Peyer's patch (tissue), 4 donors: ENCODE data around the gene RIC3.

ENCODE experiments used
- CTCF ChIP-seq, 6 experiments: fragments of 450-650 bp in 4 of 6; fragments of 200-600 bp in 2 of 6; sonication (generic) in 1 of 6; IDR thresholded peaks; one replicate each; pipeline ENCODE4 v1.5.1; 2017 to 2019; ENCODE audit warnings: antibody characterized with exemption in 6 of 6, mild to moderate bottlenecking in 3 of 6, moderate library complexity in 1 of 6
- POLR2A ChIP-seq, 2 donors: fragments of 450-650 bp; IDR thresholded peaks; one replicate each; pipeline ENCODE4 v1.5.1; 2017; ENCODE audit warnings: antibody characterized with exemption in 2 of 2, mild to moderate bottlenecking in 2 of 2, moderate library complexity in 2 of 2

- TF ChIP-seq CTCF (IDR thresholded peaks at IDR 0.05) = no peak
- TF ChIP-seq POLR2A (IDR thresholded peaks at IDR 0.05) = no peak
These were observed 72.9 kb downstream of the RIC3 start for GRCh38 chr11:8095806-8096522.
